PC-3 (cell line): ENCODE measurements around the gene PCDHA7. TPM values are rescaled to one million over a fixed set of nuclear protein-coding genes. Genes with fewer than 3 reads are reported as not detected.

Experiments used
- ATAC-seq: fragments of 200-7000 bp; cut with Tn5 transposase; 2 replicates; pipeline ENCODE4 v1.9.1; 2020; ENCODE audit warnings: mild to moderate bottlenecking, moderate library complexity
- BruUV-seq: library from RNA; stranded (reverse); fragments of 400-500 nt; replicated peaks from 2 replicates; lab custom pipeline; 2021; lab: Mats Ljungman, UMichigan
- CTCF ChIA-PET: fragments of 300-600 bp; sonication (Branson Sonifier 250); formaldehyde crosslinking; loops from one replicate; lab custom pipeline; 2022; ENCODE audit warnings: antibody characterized with exemption; lab: Charles Lee
- POLR2A ChIA-PET: fragments of 300-600 bp; sonication (Branson Sonifier 250); formaldehyde crosslinking; loops from one replicate; lab custom pipeline; 2022; ENCODE audit warnings: antibody characterized with exemption; ENCODE audit not compliant: unreplicated experiment; lab: Charles Lee
- DNase-seq: peaks from one replicate; pipeline ENCODE4 v3.0.0-alpha.2; 2015
- H2AFZ ChIP-seq: fragments of 300-600 bp; sonication (generic); 2 replicates; pipeline ENCODE4 v1.6.0; 2016; ENCODE audit warnings: antibody characterized with exemption, low read length
- H3F3A ChIP-seq: fragments of 300-600 bp; sonication (generic); one replicate; pipeline ENCODE4 v1.6.0; 2017; ENCODE audit warnings: antibody characterized with exemption, low read length, control low read depth, mild to moderate bottlenecking; ENCODE audit not compliant: unreplicated experiment
- H3K27ac ChIP-seq: fragments of 300-600 bp; sonication (generic); 2 replicates; pipeline ENCODE4 v1.5.1; 2016; ENCODE audit warnings: mild to moderate bottlenecking, low read length
- H3K27me3 ChIP-seq: fragments of 300-600 bp; sonication (generic); 2 replicates; pipeline ENCODE4 v1.6.1; 2016; ENCODE audit warnings: low read length, mixed read lengths
- H3K36me3 ChIP-seq: fragments of 300-600 bp; sonication (generic); 2 replicates; pipeline ENCODE4 v1.6.1; 2016; ENCODE audit warnings: low read depth, mixed run types, low read length, mixed read lengths
- H3K4me1 ChIP-seq: fragments of 300-600 bp; sonication (generic); 2 replicates; pipeline ENCODE4 v1.5.1; 2016; ENCODE audit warnings: low read length; ENCODE audit not compliant: insufficient read depth
- H3K4me2 ChIP-seq: fragments of 300-600 bp; sonication (generic); 2 replicates; pipeline ENCODE4 v1.6.0; 2016; ENCODE audit warnings: low read length
- H3K4me3 ChIP-seq: fragments of 300-600 bp; sonication (generic); 2 replicates; pipeline ENCODE4 v1.5.1; 2016; ENCODE audit warnings: mild to moderate bottlenecking, low read length, mixed read lengths
- H3K79me2 ChIP-seq: fragments of 300-600 bp; sonication (generic); 2 replicates; pipeline ENCODE4 v1.6.1; 2017; ENCODE audit warnings: low read length, mixed read lengths
- H3K9ac ChIP-seq: fragments of 300-600 bp; sonication (generic); 2 replicates; pipeline ENCODE4 v1.6.0; 2016; ENCODE audit warnings: mild to moderate bottlenecking, low read length
- H3K9me2 ChIP-seq: fragments of 300-600 bp; sonication (generic); replicated peaks from 2 replicates; pipeline ENCODE4 v1.6.1; 2016; ENCODE audit warnings: mixed run types, low read length, mixed read lengths
- H3K9me3 ChIP-seq: fragments of 300-600 bp; sonication (generic); 2 replicates; pipeline ENCODE4 v1.6.1; 2016; ENCODE audit warnings: low read length, mixed read lengths
- H4K20me1 ChIP-seq: fragments of 300-600 bp; sonication (generic); 2 replicates; pipeline ENCODE4 v1.6.1; 2016; ENCODE audit warnings: low read length, mixed read lengths
- EZH2 ChIP-seq: fragments of 300-600 bp; sonication (generic); IDR thresholded peaks from one replicate; pipeline ENCODE4 v1.6.1; 2017; ENCODE audit warnings: antibody characterized with exemption, mild to moderate bottlenecking, low read length; ENCODE audit not compliant: unreplicated experiment
- EZH2phosphoT487 ChIP-seq: fragments of 300-600 bp; sonication (generic); IDR thresholded peaks from 2 replicates; pipeline ENCODE4 v1.6.1; 2018; ENCODE audit warnings: mild to moderate bottlenecking, antibody characterized with exemption, low read length, borderline replicate concordance
- intact Hi-C: fragments of 100-400 bp; cut with micrococcal nuclease; formaldehyde crosslinking; loops from 2 replicates; pipeline ENCODE4 v1.9.0; 2023
- total RNA-seq: library from RNA; depleted of rRNA; stranded (reverse); fragments of >200 nt; gene quantifications from 2 replicates; pipeline ENCODE4 v1.2.3, GENCODE V29; 2014
- TF ChIP-seq, protein P1 (sequence below): fragments of 300-600 bp; sonication (generic); conservative IDR thresholded peaks from 2 replicates; pipeline ENCODE4 v1.5.1; 2017; ENCODE audit warnings: antibody characterized with exemption, low read depth, mild to moderate bottlenecking, low read length

Gene PCDHA7
- total RNA-seq, 1 experiment from 2014 or later = 0.26 TPM

DNA sequence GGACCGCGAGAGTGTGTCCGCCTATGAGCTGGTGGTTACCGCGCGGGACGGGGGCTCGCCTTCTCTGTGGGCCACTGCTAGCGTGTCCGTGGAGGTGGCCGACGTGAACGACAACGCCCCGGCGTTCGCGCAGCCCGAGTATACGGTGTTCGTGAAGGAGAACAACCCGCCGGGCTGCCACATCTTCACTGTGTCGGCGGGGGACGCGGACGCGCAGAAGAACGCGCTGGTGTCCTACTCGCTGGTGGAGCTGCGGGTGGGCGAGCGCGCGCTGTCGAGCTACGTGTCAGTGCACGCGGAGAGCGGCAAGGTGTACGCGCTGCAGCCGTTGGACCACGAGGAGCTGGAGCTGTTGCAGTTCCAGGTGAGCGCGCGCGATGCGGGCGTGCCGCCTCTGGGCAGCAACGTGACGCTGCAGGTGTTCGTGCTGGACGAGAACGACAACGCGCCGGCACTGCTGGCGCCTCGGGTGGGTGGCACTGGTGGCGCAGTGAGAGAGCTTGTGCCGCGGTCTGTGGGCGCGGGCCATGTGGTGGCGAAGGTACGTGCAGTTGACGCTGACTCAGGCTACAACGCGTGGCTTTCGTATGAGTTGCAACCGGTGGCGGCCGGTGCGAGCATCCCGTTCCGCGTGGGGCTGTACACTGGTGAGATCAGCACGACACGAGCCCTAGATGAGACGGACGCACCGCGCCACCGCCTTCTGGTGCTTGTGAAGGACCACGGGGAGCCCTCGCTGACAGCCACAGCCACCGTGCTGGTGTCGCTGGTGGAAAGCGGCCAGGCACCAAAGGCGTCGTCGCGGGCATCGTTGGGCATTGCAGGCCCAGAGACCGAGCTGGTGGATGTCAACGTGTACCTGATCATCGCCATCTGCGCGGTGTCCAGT is 1.8 kb downstream of the PCDHA7 start:
- no peaks in the 10 kb centered on the region for H3K9me3 ChIP-seq
- no peak overlapping the region for H3K27ac ChIP-seq
- no peaks in the 10 kb centered on the region for H3K27me3 ChIP-seq
- H3K4me2 ChIP-seq = no peak overlapping the region
- BruUV-seq = no TSS peak
- CTCF ChIA-PET = no interaction called here
- no peak overlapping the region for H2AFZ ChIP-seq
- no peak for TF ChIP-seq EZH2
- TF ChIP-seq, protein P1, sequence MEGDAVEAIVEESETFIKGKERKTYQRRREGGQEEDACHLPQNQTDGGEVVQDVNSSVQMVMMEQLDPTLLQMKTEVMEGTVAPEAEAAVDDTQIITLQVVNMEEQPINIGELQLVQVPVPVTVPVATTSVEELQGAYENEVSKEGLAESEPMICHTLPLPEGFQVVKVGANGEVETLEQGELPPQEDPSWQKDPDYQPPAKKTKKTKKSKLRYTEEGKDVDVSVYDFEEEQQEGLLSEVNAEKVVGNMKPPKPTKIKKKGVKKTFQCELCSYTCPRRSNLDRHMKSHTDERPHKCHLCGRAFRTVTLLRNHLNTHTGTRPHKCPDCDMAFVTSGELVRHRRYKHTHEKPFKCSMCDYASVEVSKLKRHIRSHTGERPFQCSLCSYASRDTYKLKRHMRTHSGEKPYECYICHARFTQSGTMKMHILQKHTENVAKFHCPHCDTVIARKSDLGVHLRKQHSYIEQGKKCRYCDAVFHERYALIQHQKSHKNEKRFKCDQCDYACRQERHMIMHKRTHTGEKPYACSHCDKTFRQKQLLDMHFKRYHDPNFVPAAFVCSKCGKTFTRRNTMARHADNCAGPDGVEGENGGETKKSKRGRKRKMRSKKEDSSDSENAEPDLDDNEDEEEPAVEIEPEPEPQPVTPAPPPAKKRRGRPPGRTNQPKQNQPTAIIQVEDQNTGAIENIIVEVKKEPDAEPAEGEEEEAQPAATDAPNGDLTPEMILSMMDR = no peak
- TF ChIP-seq EZH2phosphoT487 = no peak
- no peaks in the 10 kb centered on the region for H3K9me2 ChIP-seq
- no peaks in the 10 kb centered on the region for H3F3A ChIP-seq
- H4K20me1 ChIP-seq = no peaks in the 10 kb centered on the region
- DNase-seq (no peak), ATAC-seq (no peak)
- no peaks in the 10 kb centered on the region for H3K36me3 ChIP-seq
- POLR2A ChIA-PET = no interaction called here
- no peak overlapping the region for H3K9ac ChIP-seq
- H3K4me3 ChIP-seq = no peak overlapping the region
- intact Hi-C loops = no loop called here
- no peaks in the 10 kb centered on the region for H3K4me1 ChIP-seq
- no peaks in the 10 kb centered on the region for H3K79me2 ChIP-seq

DNA sequence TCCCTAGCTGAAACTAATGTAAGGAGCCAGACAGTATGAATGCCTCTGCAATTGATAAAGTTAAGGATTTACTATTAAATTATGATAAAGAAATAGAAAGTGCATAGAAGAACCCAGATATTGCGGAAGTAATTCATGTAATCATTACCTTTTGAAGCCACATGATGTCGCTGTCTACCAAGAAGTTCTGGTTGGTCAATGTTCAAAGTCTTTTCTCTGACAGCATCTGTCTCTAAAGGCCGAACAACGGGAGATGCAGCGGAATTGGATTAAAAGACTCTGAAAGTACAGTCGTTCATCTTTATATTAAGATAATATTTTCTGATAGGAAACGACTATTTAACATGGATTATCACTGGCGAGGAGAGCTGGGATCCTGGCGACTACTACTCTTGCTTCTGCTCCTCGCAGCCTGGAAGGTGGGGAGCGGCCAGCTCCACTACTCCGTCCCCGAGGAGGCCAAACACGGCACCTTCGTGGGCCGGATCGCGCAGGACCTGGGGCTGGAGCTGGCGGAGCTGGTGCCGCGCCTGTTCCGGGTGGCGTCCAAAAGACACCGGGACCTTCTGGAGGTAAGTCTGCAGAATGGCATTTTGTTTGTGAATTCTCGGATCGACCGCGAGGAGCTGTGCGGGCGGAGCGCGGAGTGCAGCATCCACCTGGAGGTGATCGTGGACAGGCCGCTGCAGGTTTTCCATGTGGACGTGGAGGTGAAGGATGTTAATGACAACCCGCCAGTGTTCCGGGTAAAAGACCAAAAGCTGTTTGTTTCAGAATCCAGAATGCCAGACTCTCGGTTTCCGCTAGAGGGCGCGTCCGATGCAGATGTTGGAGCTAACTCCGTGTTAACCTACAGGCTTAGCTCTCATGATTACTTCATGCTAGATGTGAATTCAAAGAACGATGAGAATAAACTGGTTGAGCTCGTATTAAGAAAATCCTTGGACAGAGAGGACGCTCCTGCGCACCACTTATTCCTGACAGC is 7.2 kb downstream of the PCDHA7 start, which contains the start of gene PCDHA8:
TSS of gene PCDHA8 (plus strand) at position 210 of the 985 bp plus-strand sequence. CDS start at position 345, 135 bp downstream.
- ChIA-PET POLR2A (interaction anchor here (0.6 to 0.7 kb wide), 2 partner anchors 157 to 556 kb away, joined by 3 to 7 read pairs; no protein-coding TSS in a partner anchor), CTCF (interaction anchor here (0.5 to 1.5 kb wide), 13 partner anchors 20 to 1798 kb away, joined by 3 to 34 read pairs (median 4); partner anchors contain the start of genes PCDHA5 and PCDHB1)
- Histone ChIP-seq H3K36me3 (no peaks in the 10 kb centered on the region), H3K9me3 (no peaks in the 10 kb centered on the region), H3K4me3 (peak within 1 kb of the TSS; percentile 74), H3K9ac (peak within 1 kb of the TSS; percentile 44; the same call in 1 of the 2 replicates), H3K4me1 (no peaks in the 10 kb centered on the region), H3F3A (no peaks in the 10 kb centered on the region), H3K4me2 (peak within 1 kb of the TSS; percentile 91), H4K20me1 (no peaks in the 10 kb centered on the region), H2AFZ (peak within 1 kb of the TSS; percentile 93), H3K27ac (no peak within 1 kb of the TSS), H3K27me3 (no peaks in the 10 kb centered on the region), H3K9me2 (no peaks in the 10 kb centered on the region), H3K79me2 (no peaks in the 10 kb centered on the region)
- intact Hi-C loops = loop anchor here (1.0 to 10.0 kb wide), 5 partner anchors 34 to 724 kb away; partner anchors contain the start of genes PCDHA12, PCDHA13 and PCDHA4
- ATAC-seq (peak; percentile 92), DNase-seq (peak; percentile 73)
- no peak for TF ChIP-seq EZH2phosphoT487
- TF ChIP-seq, protein P1 = peak; percentile 69
- no peak for TF ChIP-seq EZH2
- no TSS peak for BruUV-seq
